GM18502 (cell line): Measurements from ENCODE around the gene TUBA3E.
"Not testable (repeated sequence)": the region's sequence is repeated elsewhere in the genome, so short reads cannot be mapped to it uniquely, and the experiment has no call there.

Experiments used
- ATAC-seq: cut with Tn5 transposase; IDR thresholded peaks from one replicate; pipeline ENCODE4 v1.9.1; 2021; ENCODE audit warnings: mild to moderate bottlenecking; ENCODE audit not compliant: unreplicated experiment, poor library complexity

TUBA3E gene

GRCh38 chr2:130165293-130166016 lies 32.8 kb downstream of the TUBA3E start:
- no peak for ATAC-seq

GRCh38 chr2:130162968-130163367 lies 35.3 kb downstream of the TUBA3E start:
- no peak for ATAC-seq

- ATAC-seq = not testable (repeated sequence)
These were observed 35.8 kb downstream of the TUBA3E start for GRCh38 chr2:130162486-130162885.

DNA sequence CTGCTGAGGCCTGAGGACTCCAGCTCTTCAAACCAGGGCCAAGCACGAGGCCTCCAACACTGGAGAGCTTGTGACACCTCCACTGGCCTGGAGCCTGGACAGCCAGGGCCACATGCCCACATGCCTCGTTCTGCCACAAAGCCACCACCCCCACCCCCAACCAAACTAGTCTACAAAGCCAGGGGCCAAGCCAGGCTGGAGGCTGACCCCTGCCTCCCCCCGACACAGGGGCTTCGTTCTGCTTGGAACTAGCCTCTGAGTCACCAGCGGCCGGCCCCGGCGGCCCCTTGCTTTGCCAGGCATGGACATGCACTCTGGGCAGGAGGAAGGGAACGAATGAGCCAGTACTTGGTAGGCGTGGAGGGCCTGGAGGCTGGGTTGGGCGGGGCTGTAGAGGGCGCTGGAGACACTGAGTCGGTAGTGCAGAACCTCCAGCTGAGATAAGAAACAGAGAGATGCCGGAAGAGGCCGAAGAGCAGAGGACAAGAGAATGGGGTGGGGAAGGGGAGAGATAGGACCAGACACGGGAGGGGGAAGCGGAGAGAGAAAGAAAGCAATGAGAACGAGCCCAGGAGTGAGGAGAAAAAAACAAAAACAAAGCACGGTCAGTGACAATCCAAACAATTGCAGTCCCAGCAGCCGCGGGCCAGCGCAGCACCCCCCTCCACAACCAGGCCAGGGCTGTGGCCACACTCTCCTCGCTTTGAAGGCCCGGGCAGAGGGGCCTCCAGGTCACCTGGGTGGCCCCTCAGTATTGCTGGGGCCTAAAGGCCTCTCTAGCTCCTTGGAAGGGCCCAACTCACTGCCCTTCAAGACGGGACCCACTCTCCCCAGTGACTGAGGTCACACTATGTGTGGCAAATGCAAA lies 37.2 kb downstream of the TUBA3E start:
- not testable (repeated sequence) for ATAC-seq

DNA sequence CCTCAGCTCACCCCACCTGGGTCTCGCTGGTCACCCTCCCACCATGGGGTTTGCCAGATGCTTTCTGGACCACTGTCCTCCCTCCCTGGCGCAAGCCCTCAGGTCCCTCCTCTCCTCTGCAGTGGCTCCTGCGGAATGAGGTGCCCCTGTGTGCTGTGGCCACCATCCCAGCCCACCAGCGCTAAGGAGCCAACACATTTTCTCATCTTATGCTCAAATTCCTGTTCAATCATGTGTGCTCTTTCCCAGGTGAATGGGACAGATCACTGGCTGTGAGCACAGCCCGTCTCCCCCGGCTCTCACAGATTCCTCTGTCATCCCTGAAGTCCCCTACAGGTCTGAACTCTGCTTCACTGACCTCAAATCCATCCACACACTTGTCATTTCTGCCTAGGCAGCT lies 38.1 kb downstream of the TUBA3E start:
- ATAC-seq = no peak

DNA sequence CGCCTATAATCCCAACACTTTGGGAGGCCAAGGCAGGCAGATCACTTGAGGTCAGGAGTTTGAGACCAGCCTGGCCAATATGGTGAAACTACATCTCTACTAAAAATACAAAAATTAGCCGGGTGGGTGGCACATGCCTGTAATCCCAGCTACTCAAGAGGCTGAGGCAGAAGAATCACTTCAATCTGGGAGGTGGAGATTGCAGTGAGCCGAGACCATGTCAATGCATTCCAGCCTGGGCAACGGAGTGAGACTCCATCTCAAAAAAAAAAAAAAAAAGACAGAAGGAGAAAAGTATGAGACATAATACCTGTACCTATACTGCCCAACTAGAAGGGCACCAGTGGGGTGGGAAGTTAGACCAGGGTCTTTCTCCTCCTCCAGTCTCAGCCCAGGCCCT lies 38.9 kb downstream of the TUBA3E start:
- ATAC-seq = not testable (repeated sequence)

DNA sequence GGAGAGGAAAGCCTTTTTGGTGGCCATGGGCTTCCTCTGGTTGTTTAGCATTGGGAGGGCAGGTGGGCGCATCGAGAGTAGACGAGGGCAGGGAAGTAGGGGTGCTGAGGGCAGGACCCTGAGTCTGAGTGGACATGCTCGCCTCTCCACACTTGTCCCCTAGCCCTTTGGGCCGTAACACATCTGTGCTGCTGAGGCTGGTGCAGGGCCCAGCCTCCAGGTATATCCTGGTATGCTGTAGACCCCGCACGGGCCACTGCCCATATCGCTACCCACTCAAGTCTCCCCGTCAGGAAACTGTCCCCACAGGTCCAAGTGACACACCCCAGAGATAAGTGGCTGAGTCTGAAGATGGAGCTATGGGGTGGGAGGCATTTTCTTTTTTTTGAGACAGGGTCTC lies 39.6 kb downstream of the TUBA3E start:
- ATAC-seq = no peak

DNA sequence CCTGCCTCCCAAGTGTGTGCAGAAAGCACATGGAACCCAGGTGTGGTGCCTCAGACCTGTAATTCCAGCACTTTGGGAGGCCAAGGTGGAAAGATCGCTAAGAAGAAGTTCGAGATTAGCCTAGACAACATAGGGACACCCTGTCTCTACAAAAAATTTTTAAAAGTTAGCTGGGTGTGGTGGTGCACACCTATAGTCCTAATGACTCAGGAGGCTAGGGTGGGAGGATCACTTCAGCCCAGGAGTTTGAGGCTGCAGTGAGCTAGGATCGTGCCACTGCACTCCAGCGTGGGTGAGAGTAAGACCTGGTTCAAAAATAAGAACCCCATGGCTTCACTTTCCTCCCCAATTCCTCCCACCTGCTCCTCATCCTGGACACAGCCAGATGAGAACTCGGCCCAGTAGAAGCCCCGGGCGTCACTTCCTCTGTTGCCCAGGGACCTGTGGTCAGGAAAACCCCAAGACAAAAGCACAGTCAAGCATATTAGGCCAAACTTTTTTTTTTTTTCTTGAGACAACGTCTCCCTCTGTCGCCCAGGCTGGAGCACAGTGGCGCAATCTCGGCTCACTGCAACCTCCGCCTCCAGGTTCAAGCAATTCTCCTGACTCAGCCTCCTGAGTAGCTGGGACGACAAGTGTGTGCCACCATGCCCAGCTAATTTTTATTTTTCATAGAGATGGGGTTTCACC lies 40.3 kb downstream of the TUBA3E start:
- peak; percentile 88 for ATAC-seq

DNA sequence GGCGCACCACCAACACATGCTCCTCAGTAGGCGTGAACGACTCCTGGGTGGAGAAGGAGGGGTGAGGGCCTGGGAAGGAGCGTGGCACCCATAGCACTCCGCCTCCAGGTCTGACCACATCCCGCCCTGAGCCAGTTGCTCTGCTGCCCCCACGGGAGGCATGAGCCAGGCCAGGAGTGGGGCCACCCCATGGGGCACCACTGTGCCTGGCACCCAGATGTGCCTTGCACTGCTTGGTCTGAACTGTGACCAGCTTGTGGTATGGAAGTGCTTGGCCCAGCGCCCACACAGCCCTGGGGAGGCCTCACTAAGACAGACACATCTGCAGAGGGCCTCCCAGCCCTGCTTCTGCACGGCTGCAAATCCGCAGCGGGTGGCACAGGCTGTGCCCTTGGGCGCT lies 40.9 kb downstream of the TUBA3E start:
- ATAC-seq = peak; percentile 47

DNA sequence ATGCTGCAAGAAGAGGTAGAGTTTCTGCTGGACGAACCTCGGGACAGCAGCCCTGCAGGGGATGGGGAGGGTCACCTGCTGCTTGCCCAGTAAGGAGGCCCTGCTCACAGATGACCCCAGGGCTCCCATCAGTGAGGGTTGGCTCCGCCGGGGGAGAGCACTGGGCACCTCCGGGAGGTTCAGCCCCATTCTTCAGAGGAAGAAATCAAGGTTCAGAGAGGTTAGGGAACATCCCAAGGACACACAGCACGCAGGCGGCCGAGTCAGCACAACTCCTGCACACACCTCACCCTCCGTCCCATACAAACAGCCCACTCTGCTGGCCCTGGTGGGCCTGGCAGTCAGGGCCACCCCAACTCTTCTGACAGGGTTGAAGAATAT lies 41.6 kb downstream of the TUBA3E start:
- no peak for ATAC-seq

DNA sequence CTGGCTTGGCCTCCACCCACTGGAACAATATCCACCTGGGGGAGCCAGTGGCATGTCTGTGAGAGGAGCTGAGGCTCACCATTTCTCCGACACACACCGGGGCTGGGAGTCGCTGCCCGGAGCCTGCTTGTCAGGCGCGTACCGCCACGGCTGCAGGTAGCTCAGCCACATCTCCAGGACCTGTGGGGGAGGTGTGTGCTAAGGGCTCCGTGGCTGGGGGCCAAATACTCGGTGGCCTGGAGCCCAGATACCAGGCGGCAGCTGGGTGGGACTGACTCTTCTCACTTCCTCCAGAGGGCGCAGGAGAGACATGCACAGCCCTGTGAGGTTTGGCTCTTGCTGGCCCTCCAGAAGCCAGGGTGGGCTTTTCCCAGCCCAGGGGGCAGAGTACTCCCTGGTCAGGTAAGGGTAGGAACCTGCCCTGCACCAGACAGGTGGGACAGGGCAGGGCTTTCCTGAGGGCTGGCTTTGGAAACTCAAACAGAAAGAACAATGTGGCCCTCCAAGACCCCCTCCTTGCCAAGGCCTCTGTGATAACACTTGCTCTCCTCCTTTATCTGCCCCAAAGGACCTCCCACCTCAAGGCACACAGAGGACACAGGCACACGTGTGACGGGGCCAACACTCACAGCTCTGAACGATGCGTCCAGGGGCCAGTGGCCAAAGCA lies 42.1 kb downstream of the TUBA3E start:
- not testable (repeated sequence) for ATAC-seq

GRCh38 chr2:130154773-130155765 lies 43.2 kb downstream of the TUBA3E start:
- no peak for ATAC-seq

DNA sequence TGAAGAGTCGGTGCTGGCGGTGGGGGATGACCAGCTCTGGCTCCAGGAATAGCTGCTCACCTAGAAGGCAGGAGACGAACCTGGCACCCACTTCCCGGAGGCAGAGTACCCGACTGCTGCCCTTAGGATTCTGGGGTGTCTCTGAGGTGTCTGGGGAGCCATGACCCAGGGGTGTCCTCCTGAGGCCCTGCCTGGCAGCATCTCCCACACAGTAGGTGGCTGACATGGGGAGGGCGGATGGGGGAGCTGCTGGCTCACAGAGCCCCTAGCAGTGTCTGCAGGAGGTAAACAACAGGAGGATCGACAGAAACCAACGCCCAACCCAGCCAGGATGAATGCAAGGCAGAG lies 43.8 kb downstream of the TUBA3E start:
- not testable (repeated sequence) for ATAC-seq

DNA sequence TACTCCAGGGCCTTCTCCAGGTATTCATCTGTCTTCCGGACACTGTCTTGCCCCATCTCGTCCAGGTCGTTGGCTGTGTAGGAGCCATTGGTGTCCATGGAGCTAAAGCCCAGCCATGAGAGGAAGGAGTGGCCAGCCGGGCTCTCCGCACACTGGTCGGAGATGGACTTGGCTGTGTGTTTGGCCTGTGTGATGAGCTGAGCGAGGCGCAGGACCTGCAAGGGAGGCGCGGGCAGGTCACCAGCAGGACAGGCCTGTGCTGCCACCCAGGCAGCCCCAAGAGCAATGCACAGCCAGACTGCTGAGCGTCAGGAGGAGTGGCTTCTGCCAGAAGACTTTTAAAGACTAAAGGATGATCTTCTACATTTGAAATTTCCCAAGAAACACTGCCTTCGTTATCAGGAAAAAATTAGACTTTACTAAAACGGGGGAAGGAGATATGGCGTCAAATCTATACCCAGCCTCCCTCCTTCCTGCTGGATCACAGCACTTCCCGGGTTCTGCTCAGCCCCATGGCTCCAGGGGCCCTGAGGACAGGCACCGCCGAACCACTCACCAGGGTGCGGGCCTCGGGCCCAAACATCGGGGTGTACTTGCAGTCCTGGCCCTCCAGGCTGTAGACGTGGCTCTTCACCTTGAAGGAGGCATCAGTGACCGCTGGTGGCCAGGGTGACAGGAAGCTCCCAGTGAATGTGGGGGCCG lies 44.4 kb downstream of the TUBA3E start:
- not testable (repeated sequence) for ATAC-seq

DNA sequence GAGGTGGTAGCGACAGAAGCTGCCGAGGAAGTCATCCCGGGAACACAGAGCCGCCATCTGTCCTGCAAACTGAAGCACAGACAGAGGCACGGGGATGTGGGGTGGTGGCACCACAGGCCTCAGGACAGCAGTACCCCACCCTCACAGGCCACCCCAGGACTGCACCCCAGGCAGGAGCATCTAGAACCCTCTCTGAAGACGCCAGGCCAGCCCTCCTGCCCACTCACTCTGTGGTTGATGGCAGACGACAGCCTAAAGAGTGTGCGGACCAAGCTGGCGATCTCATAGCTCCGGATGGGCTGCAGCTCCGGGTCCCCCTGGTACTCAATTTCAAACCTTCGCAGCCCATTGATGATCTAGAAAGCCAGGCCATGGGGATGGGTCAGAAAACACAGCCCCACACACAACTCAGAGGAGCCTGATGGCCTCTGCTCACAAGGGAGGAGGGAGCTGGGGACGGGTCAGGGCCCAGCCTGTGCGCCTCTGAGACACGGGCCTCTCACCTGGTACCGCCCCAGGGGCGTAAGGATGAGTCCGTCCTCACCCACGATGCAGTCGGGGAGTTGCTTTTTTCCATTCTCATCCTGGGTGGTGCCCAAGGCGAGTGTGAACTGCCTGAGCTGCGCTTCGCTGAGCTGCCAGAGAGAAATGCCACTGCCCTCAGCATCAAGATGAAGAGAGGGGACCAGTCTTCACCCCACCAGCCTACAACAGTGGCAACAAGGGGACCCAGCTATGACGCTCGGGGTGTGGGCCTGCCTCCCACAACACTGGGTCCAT lies 45.2 kb downstream of the TUBA3E start:
- no peak for ATAC-seq

DNA sequence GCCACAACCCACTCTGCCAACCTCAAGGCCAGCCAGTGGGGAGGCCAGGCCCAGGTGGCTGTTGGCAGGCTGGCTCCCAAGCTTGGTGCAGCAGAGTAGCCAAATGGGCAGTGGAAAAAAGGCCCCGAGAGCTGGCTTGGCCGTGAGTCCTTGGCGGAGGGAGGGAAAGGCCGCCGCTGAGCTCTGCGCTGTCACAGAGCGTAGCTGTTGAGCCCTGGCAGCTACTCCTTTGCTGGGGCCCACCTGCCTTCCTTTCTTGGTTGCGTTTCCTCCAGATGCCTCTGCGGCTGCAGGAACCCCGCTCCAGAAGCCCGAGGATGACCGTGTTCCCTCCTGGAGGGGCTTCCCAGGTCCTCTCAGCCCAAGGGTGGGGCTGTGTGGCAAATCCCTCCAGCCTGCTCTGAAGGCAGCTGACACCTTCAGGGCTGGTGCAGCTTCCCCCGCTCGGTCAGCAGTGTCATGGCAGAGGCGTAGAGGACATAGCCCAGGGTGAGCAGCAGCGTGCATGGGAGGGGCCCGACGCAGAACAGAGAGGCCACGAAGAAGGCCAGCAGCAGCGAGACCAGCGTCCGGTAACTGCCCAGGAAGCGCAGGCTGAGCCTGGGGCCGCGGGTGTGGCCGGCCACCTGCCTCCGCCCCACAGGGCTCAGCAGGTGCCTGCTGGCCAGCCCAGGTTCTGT lies 46.0 kb downstream of the TUBA3E start:
- ATAC-seq = not testable (repeated sequence)

DNA sequence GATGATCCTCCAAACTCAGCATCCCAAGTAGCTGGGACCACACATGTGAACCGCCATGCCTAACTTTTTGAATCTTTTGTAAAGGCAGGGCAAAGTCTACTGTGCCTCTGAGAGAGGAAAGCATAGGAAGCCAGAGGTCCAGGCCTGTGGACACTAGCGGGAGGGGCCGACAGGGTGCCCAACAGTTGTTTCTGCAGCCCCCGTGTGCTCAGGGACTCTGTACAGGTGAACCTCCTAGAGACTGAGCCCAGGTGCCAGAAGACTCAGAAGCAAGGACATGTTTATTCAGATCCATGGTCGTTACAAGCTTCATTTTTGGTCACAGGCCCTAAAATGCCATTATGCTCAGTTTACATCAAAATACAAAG lies 47.1 kb downstream of the TUBA3E start:
- not testable (repeated sequence) for ATAC-seq
